ENCODE measurements around the gene ATXN7L3.
"Not testable (repeated sequence)": the region's sequence is repeated elsewhere in the genome, so short reads cannot be mapped to it uniquely, and the experiment has no call there.

ATXN7L3 gene

DNA sequence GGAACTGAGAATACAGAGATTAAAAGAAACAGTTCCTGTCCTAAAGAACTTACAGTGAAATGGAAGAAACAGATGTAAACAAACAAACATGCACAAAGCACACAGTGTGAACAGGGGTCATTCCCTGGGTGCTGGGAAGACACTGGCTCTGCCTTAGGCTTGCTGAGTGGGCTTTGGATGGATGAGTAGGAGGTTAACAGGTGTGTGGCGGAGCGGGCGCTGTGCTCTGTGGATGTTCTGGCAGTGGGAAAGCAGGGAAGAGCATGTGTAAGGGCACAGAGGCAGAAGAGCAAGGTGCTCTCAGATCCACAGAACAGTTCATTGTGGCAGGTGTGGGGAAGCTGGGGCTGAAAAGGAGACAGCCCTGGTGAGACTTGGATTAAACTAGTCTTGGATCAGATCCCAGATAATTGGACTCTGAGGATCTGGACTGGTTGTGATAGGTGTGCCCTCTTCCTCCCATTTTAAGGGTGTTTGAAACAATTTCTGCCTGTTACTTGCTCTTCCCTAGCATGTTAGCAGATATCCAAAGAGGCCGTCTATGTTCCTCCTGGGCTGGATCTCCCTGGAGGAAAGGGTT lies 49.8 kb downstream of the ATXN7L3 start:
- Histone ChIP-seq H3K14ac (ENCODE audit: low read length) (no peak overlapping the region), H4K12ac (ENCODE audit: low read depth, low read length) (no peak overlapping the region), H3K79me2 (ENCODE audit: control insufficient read depth, insufficient read depth, low read length, poor library complexity) (no peaks in the 10 kb centered on the region), H3K23ac (ENCODE audit: low read length) (no peak overlapping the region), H3K18ac (ENCODE audit: low read length) (no peak overlapping the region), H4K91ac (ENCODE audit: low read depth, low read length) (no peak overlapping the region), H3K4me3 (ENCODE audit: low read depth, low read length) (no peak overlapping the region), H2BK5ac (ENCODE audit: low read depth, low read length, poor library complexity) (no peak overlapping the region), H3K4ac (ENCODE audit: low read depth, low read length) (no peak overlapping the region), H3K9ac (ENCODE audit: low read length) (no peak overlapping the region), H3K79me1 (ENCODE audit: low read length) (no peaks in the 10 kb centered on the region), H3K4me1 (ENCODE audit: control insufficient read depth in 1 of 2, insufficient read depth in 2 of 2, low read length in 2 of 2) (peaks cover 4 to 7% of the 10 kb centered on the region in 2 experiments), H2AK5ac (ENCODE audit: low read length) (no peak overlapping the region), H3K9me3 (ENCODE audit: insufficient read depth, low read depth, low read length) (peaks cover under 1% of the 10 kb centered on the region), H2BK12ac (ENCODE audit: low read length) (no peak overlapping the region), H3K36me3 (ENCODE audit: control insufficient read depth in 1 of 2, insufficient read depth in 2 of 2, low read length in 2 of 2) (peaks cover 37 to 45% of the 10 kb centered on the region in 2 experiments), H3K27me3 (ENCODE audit: insufficient read depth, low read length) (no peaks in the 10 kb centered on the region), H4K8ac (ENCODE audit: low read depth, low read length) (no peak overlapping the region), H3K4me2 (ENCODE audit: low read length) (no peak overlapping the region), H3K27ac (ENCODE audit: low read depth, low read length) (no peak overlapping the region), H2AFZ (ENCODE audit: insufficient read depth, low read length, poor library complexity) (no peak overlapping the region), H2BK120ac (ENCODE audit: insufficient read depth, low read length, poor library complexity) (no peak overlapping the region)
- no CpG with 5 or more reads among the region's 4 CpGs for WGBS (ENCODE audit: extremely low coverage, insufficient coverage, insufficient read length)
- DNase-seq = no peak

DNA sequence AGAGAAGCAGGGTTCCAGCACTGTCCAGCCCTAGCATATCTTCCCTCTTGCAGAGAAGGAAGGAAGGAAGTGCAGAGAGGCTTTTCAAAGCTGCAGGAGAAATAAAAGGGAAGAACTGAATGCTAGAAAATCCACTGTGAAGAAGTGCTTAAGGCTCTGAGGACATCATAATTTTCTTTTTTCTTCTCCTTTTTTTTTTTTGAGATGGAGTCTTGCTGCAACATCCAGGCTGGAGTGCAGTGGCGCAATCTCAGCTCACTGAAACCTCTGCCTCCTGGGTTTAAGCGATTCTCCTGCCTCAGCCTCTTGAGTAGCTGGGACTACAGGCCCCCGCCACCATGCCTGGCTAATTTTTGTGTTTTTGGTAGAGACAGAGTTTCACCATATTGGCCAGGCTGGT lies 50.6 kb downstream of the ATXN7L3 start:
- WGBS (ENCODE audit: extremely low coverage, insufficient coverage, insufficient read length) = no CpG with 5 or more reads among the region's 3 CpGs
- not testable (repeated sequence) for H3K4me2 ChIP-seq (ENCODE audit: low read length)

DNA sequence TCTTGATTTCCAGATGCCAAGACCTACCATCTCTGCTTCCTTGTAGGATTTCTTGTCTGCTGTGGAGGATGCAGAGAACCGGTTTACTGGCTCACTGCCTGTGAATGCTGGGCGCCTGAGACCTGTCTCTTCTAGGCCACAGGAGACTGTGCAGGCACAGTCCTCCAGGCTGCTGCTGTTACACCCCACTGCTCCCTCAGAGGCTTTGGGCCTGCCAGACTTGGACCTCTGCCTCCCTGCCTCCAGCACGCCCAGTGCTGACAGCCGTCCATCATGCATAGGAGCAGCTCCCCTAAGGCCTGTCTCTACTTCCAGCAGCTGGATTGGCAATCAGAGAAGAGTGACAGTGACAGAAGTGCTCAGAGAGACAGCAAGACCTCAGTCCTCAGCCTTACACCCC lies 51.9 kb downstream of the ATXN7L3 start:
- peak overlapping the region; percentile 25 for H3K18ac ChIP-seq (ENCODE audit: low read length)
- H2BK120ac ChIP-seq (ENCODE audit: insufficient read depth, low read length, poor library complexity) = no peak overlapping the region
- H3K27me3 ChIP-seq (ENCODE audit: insufficient read depth, low read length) = no peaks in the 10 kb centered on the region
- no peak overlapping the region for H2BK12ac ChIP-seq (ENCODE audit: low read length)
- H3K4ac ChIP-seq (ENCODE audit: low read depth, low read length) = no peak overlapping the region
- H3K23ac ChIP-seq (ENCODE audit: low read length) = no peak overlapping the region
- H2AFZ ChIP-seq (ENCODE audit: insufficient read depth, low read length, poor library complexity) = no peak overlapping the region
- H4K8ac ChIP-seq (ENCODE audit: low read depth, low read length) = no peak overlapping the region
- no peak for DNase-seq
- no peak overlapping the region for H3K4me3 ChIP-seq (ENCODE audit: low read depth, low read length)
- H4K12ac ChIP-seq (ENCODE audit: low read depth, low read length) = peak overlapping the region; percentile 10
- H3K9ac ChIP-seq (ENCODE audit: low read length) = no peak overlapping the region
- no peaks in the 10 kb centered on the region for H3K9me3 ChIP-seq (ENCODE audit: insufficient read depth, low read depth, low read length)
- no peak overlapping the region for H2AK5ac ChIP-seq (ENCODE audit: low read length)
- no peaks in the 10 kb centered on the region for H3K79me2 ChIP-seq (ENCODE audit: control insufficient read depth, insufficient read depth, low read length, poor library complexity)
- H3K79me1 ChIP-seq (ENCODE audit: low read length) = no peaks in the 10 kb centered on the region
- H3K36me3 ChIP-seq (ENCODE audit: control insufficient read depth in 1 of 2, insufficient read depth in 2 of 2, low read length in 2 of 2) = peaks cover 29 to 33% of the 10 kb centered on the region in 2 experiments
- no CpG with 5 or more reads among the region's 4 CpGs for WGBS (ENCODE audit: extremely low coverage, insufficient coverage, insufficient read length)
- H3K14ac ChIP-seq (ENCODE audit: low read length) = no peak overlapping the region
- no peak overlapping the region for H3K27ac ChIP-seq (ENCODE audit: low read depth, low read length)
- peaks cover 4 to 7% of the 10 kb centered on the region in 2 experiments for H3K4me1 ChIP-seq (ENCODE audit: control insufficient read depth in 1 of 2, insufficient read depth in 2 of 2, low read length in 2 of 2)
- H3K4me2 ChIP-seq (ENCODE audit: low read length) = no peak overlapping the region
- H4K91ac ChIP-seq (ENCODE audit: low read depth, low read length) = no peak overlapping the region
- H2BK5ac ChIP-seq (ENCODE audit: low read depth, low read length, poor library complexity) = no peak overlapping the region

More for the DNA sequence above, 50.6 kb downstream of the ATXN7L3 start:
- H3K79me2 ChIP-seq (ENCODE audit: control insufficient read depth, insufficient read depth, low read length, poor library complexity); H3K14ac ChIP-seq (ENCODE audit: low read length); H2AK5ac ChIP-seq (ENCODE audit: low read length); H4K12ac ChIP-seq (ENCODE audit: low read depth, low read length); H2BK12ac ChIP-seq (ENCODE audit: low read length); H3K9me3 ChIP-seq (ENCODE audit: insufficient read depth, low read depth, low read length); H3K4ac ChIP-seq (ENCODE audit: low read depth, low read length); H3K79me1 ChIP-seq (ENCODE audit: low read length); H3K27ac ChIP-seq (ENCODE audit: low read depth, low read length); H2BK5ac ChIP-seq (ENCODE audit: low read depth, low read length, poor library complexity); H3K27me3 ChIP-seq (ENCODE audit: insufficient read depth, low read length); H3K9ac ChIP-seq (ENCODE audit: low read length); H3K4me3 ChIP-seq (ENCODE audit: low read depth, low read length); H2BK120ac ChIP-seq (ENCODE audit: insufficient read depth, low read length, poor library complexity); H3K18ac ChIP-seq (ENCODE audit: low read length); H4K91ac ChIP-seq (ENCODE audit: low read depth, low read length); H2AFZ ChIP-seq (ENCODE audit: insufficient read depth, low read length, poor library complexity); H4K8ac ChIP-seq (ENCODE audit: low read depth, low read length); DNase-seq; H3K23ac ChIP-seq (ENCODE audit: low read length); H3K4me1 ChIP-seq (ENCODE audit: control insufficient read depth in 1 of 2, insufficient read depth in 2 of 2, low read length in 2 of 2): not testable (repeated sequence)
- peaks cover 30 to 38% of the 10 kb centered on the region in 2 experiments for H3K36me3 ChIP-seq (ENCODE audit: control insufficient read depth in 1 of 2, insufficient read depth in 2 of 2, low read length in 2 of 2)

DNA sequence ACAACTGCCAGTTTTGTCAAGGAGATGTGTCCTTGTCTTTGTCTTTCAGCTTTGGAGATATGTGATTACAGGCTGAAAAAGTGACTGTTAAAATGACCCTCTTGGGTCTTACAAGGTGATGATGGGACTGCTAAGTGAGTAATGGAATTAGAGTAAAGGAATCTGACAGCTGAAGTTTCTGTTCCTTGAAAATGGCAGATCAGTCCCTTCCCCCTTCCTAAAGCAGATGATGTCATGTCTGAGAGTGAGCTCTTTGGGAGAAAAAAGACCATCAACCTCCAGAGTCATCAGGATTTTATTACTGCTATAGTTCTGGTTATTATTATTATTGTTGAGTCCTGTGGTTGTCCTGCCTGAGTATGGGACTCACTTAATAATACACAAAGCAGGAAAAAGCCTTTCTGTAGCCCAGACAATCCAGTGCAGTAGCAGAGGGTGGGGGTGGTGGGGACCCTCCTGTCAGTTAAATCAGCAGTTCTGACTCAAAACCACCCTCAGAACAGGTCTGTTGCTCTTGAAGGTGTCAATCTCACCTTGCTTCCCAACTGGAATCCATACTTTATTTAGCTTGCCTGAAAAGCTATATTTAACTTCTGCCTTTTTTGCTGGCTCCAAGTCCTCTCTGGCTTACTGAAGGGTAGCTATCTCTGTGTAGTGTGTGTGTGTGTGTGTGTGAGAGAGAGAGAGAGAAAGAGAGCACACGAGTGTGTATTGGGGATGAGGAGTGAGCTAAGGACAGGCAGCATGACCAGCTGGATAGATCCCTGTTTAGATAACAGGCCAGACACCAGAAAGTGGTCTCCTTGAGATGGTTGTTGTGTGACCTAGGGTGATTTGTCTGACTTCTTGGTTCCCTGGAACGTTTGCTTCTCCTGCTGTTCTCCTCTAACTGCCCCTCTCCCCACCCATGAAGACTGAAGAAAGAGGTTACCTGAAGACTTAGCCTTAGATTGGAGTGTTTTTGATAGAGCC lies 53.0 kb downstream of the ATXN7L3 start:
- H3K23ac ChIP-seq (ENCODE audit: low read length) = peak overlapping the region; percentile 95
- no peak overlapping the region for H2BK120ac ChIP-seq (ENCODE audit: insufficient read depth, low read length, poor library complexity)
- no CpG with 5 or more reads among the region's 2 CpGs for WGBS (ENCODE audit: extremely low coverage, insufficient coverage, insufficient read length)
- no peak overlapping the region for H3K18ac ChIP-seq (ENCODE audit: low read length)
- H4K12ac ChIP-seq (ENCODE audit: low read depth, low read length) = no peak overlapping the region
- H2AK5ac ChIP-seq (ENCODE audit: low read length) = no peak overlapping the region
- peaks cover 4 to 7% of the 10 kb centered on the region in 2 experiments for H3K4me1 ChIP-seq (ENCODE audit: control insufficient read depth in 1 of 2, insufficient read depth in 2 of 2, low read length in 2 of 2)
- no peak for DNase-seq
- H3K27me3 ChIP-seq (ENCODE audit: insufficient read depth, low read length) = no peaks in the 10 kb centered on the region
- no peak overlapping the region for H2BK5ac ChIP-seq (ENCODE audit: low read depth, low read length, poor library complexity)
- no peak overlapping the region for H2AFZ ChIP-seq (ENCODE audit: insufficient read depth, low read length, poor library complexity)
- no peak overlapping the region for H3K9ac ChIP-seq (ENCODE audit: low read length)
- H3K4me2 ChIP-seq (ENCODE audit: low read length) = peak overlapping the region; percentile 37
- H3K14ac ChIP-seq (ENCODE audit: low read length) = no peak overlapping the region
- peaks cover 4% of the 10 kb centered on the region for H3K79me1 ChIP-seq (ENCODE audit: low read length)
- H3K9me3 ChIP-seq (ENCODE audit: insufficient read depth, low read depth, low read length) = no peaks in the 10 kb centered on the region
- H4K8ac ChIP-seq (ENCODE audit: low read depth, low read length) = no peak overlapping the region
- H3K79me2 ChIP-seq (ENCODE audit: control insufficient read depth, insufficient read depth, low read length, poor library complexity) = peaks cover 4% of the 10 kb centered on the region
- peaks cover 24 to 29% of the 10 kb centered on the region in 2 experiments for H3K36me3 ChIP-seq (ENCODE audit: control insufficient read depth in 1 of 2, insufficient read depth in 2 of 2, low read length in 2 of 2)
- no peak overlapping the region for H3K4ac ChIP-seq (ENCODE audit: low read depth, low read length)
- no peak overlapping the region for H3K4me3 ChIP-seq (ENCODE audit: low read depth, low read length)
- H3K27ac ChIP-seq (ENCODE audit: low read depth, low read length) = peak overlapping the region; percentile 34
- H2BK12ac ChIP-seq (ENCODE audit: low read length) = no peak overlapping the region
- no peak overlapping the region for H4K91ac ChIP-seq (ENCODE audit: low read depth, low read length)
